Measurements from ENCODE around the gene SLC6A13.

Gene SLC6A13

GRCh38 chr12:243381-243780, 19.3 kb downstream of the SLC6A13 start:
- no peak overlapping the region for H3K4me3 ChIP-seq (replicated peaks in 1 of 2; ENCODE audit: low read depth in 2 of 2, low read length in 2 of 2)
- no peak for DNase-seq (ENCODE audit: low read depth in 2 of 2)
- no peak for TF ChIP-seq CTCF (IDR thresholded peaks at IDR 0.05; ENCODE audit: low read depth, low read length)

- DNase-seq (ENCODE audit: low read depth in 2 of 2) = no peak
- no peak for TF ChIP-seq CTCF (IDR thresholded peaks at IDR 0.05; ENCODE audit: low read depth, low read length)
- no peak overlapping the region for H3K4me3 ChIP-seq (replicated peaks in 1 of 2; ENCODE audit: low read depth in 2 of 2, low read length in 2 of 2)
Measured at GRCh38 chr12:242496-242895, 20.1 kb downstream of the SLC6A13 start.

GRCh38 chr12:241266-241665, 21.4 kb downstream of the SLC6A13 start:
- DNase-seq (ENCODE audit: low read depth in 2 of 2) = no peak
- no peak for TF ChIP-seq CTCF (IDR thresholded peaks at IDR 0.05; ENCODE audit: low read depth, low read length)
- H3K4me3 ChIP-seq (replicated peaks in 1 of 2; ENCODE audit: low read depth in 2 of 2, low read length in 2 of 2) = no peak overlapping the region

- no peak for TF ChIP-seq CTCF (IDR thresholded peaks at IDR 0.05; ENCODE audit: low read depth, low read length)
- no peak for DNase-seq (ENCODE audit: low read depth in 2 of 2)
- H3K4me3 ChIP-seq (replicated peaks in 1 of 2; ENCODE audit: low read depth in 2 of 2, low read length in 2 of 2) = no peak overlapping the region
Measured at GRCh38 chr12:240566-240965, 22.1 kb downstream of the SLC6A13 start.

GRCh38 chr12:238736-239398, 23.8 kb downstream of the SLC6A13 start:
- TF ChIP-seq CTCF (IDR thresholded peaks at IDR 0.05; ENCODE audit: low read depth, low read length) = no peak

GRCh38 chr12:238116-238515, 24.5 kb downstream of the SLC6A13 start:
- no peak for TF ChIP-seq CTCF (IDR thresholded peaks at IDR 0.05; ENCODE audit: low read depth, low read length)
- no peak overlapping the region for H3K4me3 ChIP-seq (replicated peaks in 1 of 2; ENCODE audit: low read depth in 2 of 2, low read length in 2 of 2)
- DNase-seq (ENCODE audit: low read depth in 2 of 2) = no peak

More at GRCh38 chr12:238736-239398, 23.8 kb downstream of the SLC6A13 start:
- no peak for DNase-seq (ENCODE audit: low read depth in 2 of 2)
- H3K4me3 ChIP-seq (replicated peaks in 1 of 2; ENCODE audit: low read depth in 2 of 2, low read length in 2 of 2) = no peak overlapping the region

Data from cardiac fibroblast (primary cell).